Psoas muscle (tissue), 8 donors: Measurements from ENCODE around the gene TSPAN7. TPM values are rescaled to one million over a fixed set of nuclear protein-coding genes. Genes with fewer than 3 reads are reported as not detected.

Source experiments
- ATAC-seq, 4 donors: fragments of 200-7000 bp; cut with Tn5 transposase; one replicate each; pipeline ENCODE4 v1.9.1; 2020; ENCODE audit warnings: moderate library complexity in 3 of 4, mild to moderate bottlenecking in 2 of 4
- DNase-seq, 2 donors: peaks; one replicate each; pipeline ENCODE4 v3.0.0-alpha.2; 2020
- H3K27ac ChIP-seq: fragments of 200-600 bp; one replicate; pipeline ENCODE4 v1.8.0; 2022
- H3K27me3 ChIP-seq, 3 donors: fragments of 200-600 bp in 1 of 3; one replicate each; pipeline versions ENCODE4 v1.6.1 to v1.8.0; 2013 to 2022; ENCODE audit warnings: low read length in 2 of 3, mild to moderate bottlenecking in 2 of 3, moderate library complexity in 1 of 3; ENCODE audit not compliant: insufficient read depth in 3 of 3
- H3K36me3 ChIP-seq, 2 donors: fragments of 200-600 bp in 1 of 2; one replicate each; pipeline versions ENCODE4 v1.6.1 to v1.8.0; 2013 to 2022; ENCODE audit warnings: low read depth in 1 of 2, mild to moderate bottlenecking in 1 of 2, moderate library complexity in 1 of 2; ENCODE audit not compliant: insufficient read depth in 1 of 2
- H3K4me1 ChIP-seq: fragments of 200-600 bp; one replicate; pipeline ENCODE4 v1.8.0; 2022
- H3K4me3 ChIP-seq: fragments of 200-600 bp; one replicate; pipeline ENCODE4 v1.8.0; 2022; ENCODE audit warnings: mild to moderate bottlenecking
- H3K9me3 ChIP-seq: fragments of 200-600 bp; one replicate; pipeline ENCODE4 v1.8.0; 2022
- CTCF ChIP-seq: fragments of 200-600 bp; IDR thresholded peaks from one replicate; pipeline ENCODE4 v1.8.0; 2022; ENCODE audit warnings: antibody characterized with exemption
- WGBS, 3 donors: extraction: QIAGEN DNeasy Blood & Tissue Kit; methylation state at CpG; one replicate each; pipeline versions ENCODE4 v1.1.6 to v1.1.7; 2013; 5-methylcytosine and 5-hydroxymethylcytosine counted together
- intact Hi-C, 2 donors: fragments of 100-400 bp; cut with DNase I; formaldehyde crosslinking; loops; one replicate each; pipeline versions ENCODE4 v1.11.0 to v1.14.2; 2022
- polyA plus RNA-seq, 3 donors: library from polyadenylated mRNA; stranded (reverse); fragments of 200-250 nt; gene quantifications; one replicate each; pipeline ENCODE4 v1.2.3, GENCODE V29; 2013
- total RNA-seq, 4 donors: library from RNA; stranded (reverse); fragmentation: NEBNext Ultra II Directional in 2 of 4; extraction: Animal tissue kit (Norgen Biotek cat#: 25700) in 2 of 4; gene quantifications; one replicate each; pipeline versions ENCODE4 v1.2.1 to v1.2.4, GENCODE V29; 2021 to 2023
- donor health status: healthy with polysubstance abuse.
- donor health status: DM: no; HTN: no; CAD: no; lungs with moderate emphysema.
- donor health status: Bipolar disorder and iron deficiency.
- donor health status: healthy.
- donor health status: DM: yes; HTN: yes; CAD: no.
- donor health status: DM: no; HTN: no; CAD: no.
- donor health status: DM: no; HTN: no; CAD: no.
- donor health status: DM: yes; HTN: yes; CAD: no.

TSPAN7 gene
- total and polyA plus RNA-seq, 7 donors, result 65.2 to 234 (median 136) TPM

GRCh38 chrX:38639730-38640129, 78.4 kb downstream of the TSPAN7 start:
- H3K27me3 ChIP-seq, result peaks cover 0 to 9% (median 0%) of the 10 kb centered on the region in 3 donors
- no peaks in the 10 kb centered on the region for H3K9me3 ChIP-seq
- H3K4me3 ChIP-seq, result no peak overlapping the region
- no peak for TF ChIP-seq CTCF
- DNase-seq (no peak), ATAC-seq (no peak)
- H3K36me3 ChIP-seq, result peaks cover 0 to 11% of the 10 kb centered on the region in 2 donors
- peaks cover 10% of the 10 kb centered on the region for H3K4me1 ChIP-seq
- no peak overlapping the region for H3K27ac ChIP-seq
- intact Hi-C loops, result no loop called here

GRCh38 chrX:38641197-38641596, 79.9 kb downstream of the TSPAN7 start:
- peaks cover 0 to 9% (median 0%) of the 10 kb centered on the region in 3 donors for H3K27me3 ChIP-seq

GRCh38 chrX:38643903-38644302, 82.6 kb downstream of the TSPAN7 start:
- no peak for TF ChIP-seq CTCF
- H3K9me3 ChIP-seq, result no peaks in the 10 kb centered on the region
- ATAC-seq (peak in 3 of 4 donors; percentile 25 to 40 (median 34)), DNase-seq (no peak)
- intact Hi-C loops, result no loop called here
- peaks cover 0 to 9% (median 0%) of the 10 kb centered on the region in 3 donors for H3K27me3 ChIP-seq
- H3K36me3 ChIP-seq, result peaks cover 0 to 11% of the 10 kb centered on the region in 2 donors
- peaks cover 4% of the 10 kb centered on the region for H3K4me1 ChIP-seq
- 23 to 60% (median 59%) methylated on average over 1 of the region's 1 CpG for WGBS, 3 donors
- H3K4me3 ChIP-seq, result no peak overlapping the region
- peak overlapping the region; percentile 3 for H3K27ac ChIP-seq

More at GRCh38 chrX:38641197-38641596, 79.9 kb downstream of the TSPAN7 start:
- ATAC-seq (no peak), DNase-seq (no peak)
- H3K27ac ChIP-seq, result no peak overlapping the region
- intact Hi-C loops, result no loop called here
- H3K9me3 ChIP-seq, result no peaks in the 10 kb centered on the region
- TF ChIP-seq CTCF, result no peak
- peaks cover 11% of the 10 kb centered on the region for H3K4me1 ChIP-seq
- peaks cover 0 to 11% of the 10 kb centered on the region in 2 donors for H3K36me3 ChIP-seq
- 83 to 88% (median 85%) methylated on average over 5 of the region's 5 CpGs for WGBS, 3 donors
- H3K4me3 ChIP-seq, result no peak overlapping the region

GRCh38 chrX:38646129-38646528, 84.8 kb downstream of the TSPAN7 start:
- ATAC-seq (no peak), DNase-seq (no peak)
- intact Hi-C loops, result no loop called here
- H3K36me3 ChIP-seq, result peaks cover 0 to 11% of the 10 kb centered on the region in 2 donors
- H3K9me3 ChIP-seq, result no peaks in the 10 kb centered on the region
- H3K27me3 ChIP-seq, result no peaks in the 10 kb centered on the region
- WGBS, 3 donors, result 65 to 88% (median 69%) methylated on average over 2 of the region's 2 CpGs
- H3K4me3 ChIP-seq, result no peak overlapping the region
- peaks cover 12% of the 10 kb centered on the region for H3K4me1 ChIP-seq
- TF ChIP-seq CTCF, result no peak
- H3K27ac ChIP-seq, result peak overlapping the region; percentile 19

- intact Hi-C loops, result no loop called here
- Histone ChIP-seq H3K27me3 (no peaks in the 10 kb centered on the region), H3K4me3 (no peak overlapping the region), H3K4me1 (peaks cover 12% of the 10 kb centered on the region), H3K27ac (peak overlapping the region; percentile 78), H3K9me3 (no peaks in the 10 kb centered on the region), H3K36me3 (no peaks in the 10 kb centered on the region)
- peak in 3 of 4 donors; percentile 5 to 13 (median 8) for ATAC-seq
- WGBS, 3 donors, result 61 to 86% (median 85%) methylated on average over 1 of the region's 1 CpG
- no peak for DNase-seq
- TF ChIP-seq CTCF, result no peak
Measured at GRCh38 chrX:38649221-38649620, 87.9 kb downstream of the TSPAN7 start.
